Cardiac muscle cell (in vitro differentiated cells and primary cell): ENCODE results near the gene PLA2G15. TPM values are rescaled to one million over a fixed set of nuclear protein-coding genes. Genes with fewer than 3 reads are reported as not detected.

Source experiments
- DNase-seq, 2 donors: peaks; one replicate each; pipeline versions ENCODE4 v3.0.0 to v3.0.0-alpha.2; 2010 to 2017; ENCODE audit warnings: low read depth in 1 of 2, low spot score in 1 of 2
- H3K27ac ChIP-seq: fragments of 200-600 bp; sonication (generic); 2 replicates; pipeline ENCODE4 v1.5.1; 2016
- H3K27me3 ChIP-seq: fragments of 200-600 bp; sonication (generic); 2 replicates; pipeline ENCODE4 v1.6.0; 2016; ENCODE audit warnings: control low read depth
- H3K36me3 ChIP-seq: fragments of 200-600 bp; sonication (generic); 2 replicates; pipeline ENCODE4 v1.5.1; 2016; ENCODE audit warnings: control low read depth
- H3K4me1 ChIP-seq: fragments of 200-600 bp; sonication (generic); 2 replicates; pipeline ENCODE4 v1.8.1; 2017; ENCODE audit warnings: low read depth, mild to moderate bottlenecking, mixed run types
- H3K4me3 ChIP-seq: fragments of 200-600 bp; sonication (generic); 2 replicates; pipeline ENCODE4 v1.5.1; 2016; ENCODE audit warnings: mild to moderate bottlenecking
- H3K9me3 ChIP-seq: fragments of 200-600 bp; sonication (generic); 2 replicates; pipeline ENCODE4 v1.5.1; 2017; ENCODE audit warnings: low read depth, mild to moderate bottlenecking, control low read depth
- CTCF ChIP-seq: IDR thresholded peaks from 2 replicates; pipeline ENCODE4 v1.5.1; 2012; ENCODE audit warnings: low read depth, mild to moderate bottlenecking, low read length
- polyA plus RNA-seq: library from polyadenylated mRNA; unstranded; fragments of >200 nt; fragmentation: Nextera tagmentation; extraction: Ambion mirVana; gene quantifications from 2 replicates; pipeline ENCODE4 v1.2.1, GENCODE V29; 2016
- total RNA-seq: library from RNA; depleted of rRNA; stranded (reverse); fragments of >200 nt; gene quantifications from 2 replicates; pipeline ENCODE4 v1.2.3, GENCODE V29; 2016

Gene PLA2G15
- total and polyA plus RNA-seq, 2 experiments from 2014 or later, result 17.5 to 18.0 TPM

GRCh38 chr16:68298907-68299561 lies 53.9 kb downstream of the PLA2G15 start:
- no peak for TF ChIP-seq CTCF
- peaks cover 59% of the 10 kb centered on the region for H3K36me3 ChIP-seq

GRCh38 chr16:68299571-68300453 lies 54.6 kb downstream of the PLA2G15 start:
- Histone ChIP-seq H3K36me3 (peaks cover 59% of the 10 kb centered on the region), H3K27ac (no peak overlapping the region), H3K27me3 (no peaks in the 10 kb centered on the region), H3K4me3 (no peak overlapping the region), H3K4me1 (no peaks in the 10 kb centered on the region), H3K9me3 (no peaks in the 10 kb centered on the region)
- DNase-seq, result no peak
- no peak for TF ChIP-seq CTCF

More at GRCh38 chr16:68298907-68299561, 53.9 kb downstream of the PLA2G15 start:
- Histone ChIP-seq H3K27ac (peak overlapping the region; percentile 16), H3K27me3 (no peaks in the 10 kb centered on the region), H3K4me1 (no peaks in the 10 kb centered on the region), H3K9me3 (no peaks in the 10 kb centered on the region), H3K4me3 (no peak overlapping the region)
- DNase-seq, result peak in 1 of 2 donors; percentile 78

DNA sequence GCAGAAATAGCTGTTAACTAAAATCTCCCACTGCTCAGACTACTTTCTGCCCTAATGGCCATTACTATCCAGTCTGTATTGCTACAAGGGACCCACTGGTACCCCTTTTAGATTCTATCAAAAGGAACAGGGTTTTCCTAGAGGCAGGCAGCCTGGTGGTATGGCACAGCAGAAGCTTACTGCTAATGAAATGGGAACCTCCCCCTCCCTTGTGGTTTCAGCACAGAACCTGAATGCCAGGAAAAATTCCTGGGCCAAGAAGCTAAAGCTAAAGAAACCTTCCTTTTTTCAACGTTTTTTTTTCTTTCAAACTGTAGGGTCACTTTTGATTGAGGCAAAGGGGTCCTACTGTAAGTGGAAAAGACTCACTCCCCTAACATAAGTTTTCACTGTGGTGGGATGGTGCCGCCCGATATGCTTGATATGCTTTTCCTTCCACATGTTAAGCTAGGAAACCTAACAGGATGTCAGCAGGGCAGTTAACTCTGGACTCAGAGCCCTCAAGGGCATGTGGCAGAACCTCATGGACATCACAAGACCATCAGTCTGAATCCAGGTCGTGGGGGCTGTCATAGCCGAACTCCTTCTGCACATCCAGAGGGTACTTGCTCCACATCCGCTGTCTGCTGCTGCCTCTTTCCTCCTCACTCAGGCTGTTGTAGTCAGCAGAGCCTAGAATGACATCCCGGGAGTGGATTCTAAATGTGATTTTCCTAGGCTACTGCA lies 55.7 kb downstream of the PLA2G15 start:
- Histone ChIP-seq H3K27ac (no peak overlapping the region), H3K27me3 (no peaks in the 10 kb centered on the region), H3K36me3 (peaks cover 61% of the 10 kb centered on the region), H3K4me3 (no peak overlapping the region), H3K9me3 (no peaks in the 10 kb centered on the region), H3K4me1 (no peaks in the 10 kb centered on the region)
- peak in 1 of 2 donors; percentile 53 for DNase-seq
- no peak for TF ChIP-seq CTCF

DNA sequence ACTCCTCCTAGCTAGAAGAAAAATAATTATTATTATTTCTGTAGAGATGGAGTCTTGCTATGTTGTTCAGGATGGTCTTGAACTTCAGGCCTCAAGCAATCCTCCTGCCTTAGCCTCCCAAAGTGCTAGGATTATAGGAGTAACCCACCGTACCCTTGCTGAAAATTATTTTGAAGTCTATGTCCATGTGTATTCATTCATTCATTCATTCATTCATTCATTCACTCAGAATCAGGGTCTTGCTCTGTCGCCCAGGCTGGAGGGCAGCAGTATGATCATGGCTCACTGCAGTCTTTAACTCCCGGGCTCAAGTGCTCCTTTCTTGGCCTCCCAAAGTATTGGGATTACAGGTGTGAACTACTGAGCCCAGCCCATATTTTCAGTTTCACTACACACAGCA lies 61.5 kb downstream of the PLA2G15 start:
- Histone ChIP-seq H3K27me3 (no peaks in the 10 kb centered on the region), H3K4me3 (no peak overlapping the region), H3K27ac (no peak overlapping the region), H3K36me3 (peaks cover 48% of the 10 kb centered on the region), H3K4me1 (peaks cover 7% of the 10 kb centered on the region), H3K9me3 (no peaks in the 10 kb centered on the region)
- no peak for DNase-seq
- no peak for TF ChIP-seq CTCF

- Histone ChIP-seq H3K27ac (peak overlapping the region; percentile 84), H3K27me3 (no peaks in the 10 kb centered on the region), H3K9me3 (no peaks in the 10 kb centered on the region), H3K36me3 (peaks cover 33% of the 10 kb centered on the region), H3K4me1 (peaks cover 11% of the 10 kb centered on the region), H3K4me3 (peak overlapping the region; percentile 59)
- no peak for DNase-seq
- TF ChIP-seq CTCF, result no peak
Observed at GRCh38 chr16:68309799-68310198, 64.6 kb downstream of the PLA2G15 start.
